ENCODE measurements around the gene CHCHD6.

- no peak for TF ChIP-seq CTCF (IDR thresholded peaks at IDR 0.05)
- no peak for TF ChIP-seq POLR2A (IDR thresholded peaks at IDR 0.05)
Measured at GRCh38 chr3:126684218-126684751, 19.8 kb upstream of the CHCHD6 start.

Data from adrenal gland (tissue), 5 donors.